Measurements from ENCODE around the gene GPR156.
"Not testable (repeated sequence)": the region's sequence is repeated elsewhere in the genome, so short reads cannot be mapped to it uniquely, and the experiment has no call there.

Gene GPR156

GRCh38 chr3:120227710-120228347, 57.2 kb downstream of the GPR156 start:
- DNase-seq (ENCODE audit: low read depth in 1 of 2, low spot score in 1 of 2), result no peak
- H3K27me3 ChIP-seq (ENCODE audit: insufficient read depth, poor library complexity, severe bottlenecking), result no peaks in the 10 kb centered on the region
- no peak overlapping the region for H3K4me3 ChIP-seq (replicated peaks; ENCODE audit: insufficient read depth, low read length)
- no peak for TF ChIP-seq REST (IDR thresholded peaks at IDR 0.05; ENCODE audit: insufficient replicate concordance, low read depth)
- TF ChIP-seq CTCF (IDR thresholded peaks at IDR 0.05; ENCODE audit: insufficient read depth, low read length), result no peak
- H3K27ac ChIP-seq (replicated peaks), result no peak overlapping the region

- no peaks in the 10 kb centered on the region for H3K27me3 ChIP-seq (ENCODE audit: insufficient read depth, poor library complexity, severe bottlenecking)
- no peak for TF ChIP-seq REST (IDR thresholded peaks at IDR 0.05; ENCODE audit: insufficient replicate concordance, low read depth)
- no peak for TF ChIP-seq CTCF (IDR thresholded peaks at IDR 0.05; ENCODE audit: insufficient read depth, low read length)
- TF ChIP-seq SPI1 (IDR thresholded peaks at IDR 0.05; ENCODE audit: borderline replicate concordance, low read depth), result no peak
- TF ChIP-seq POLR2AphosphoS5 (IDR thresholded peaks at IDR 0.05; ENCODE audit: low read depth), result no peak
- no peak for TF ChIP-seq GABPA (IDR thresholded peaks at IDR 0.05; ENCODE audit: low read depth)
- DNase-seq (ENCODE audit: low read depth in 1 of 2, low spot score in 1 of 2), result no peak
- H3K4me3 ChIP-seq (replicated peaks; ENCODE audit: insufficient read depth, low read length), result no peak overlapping the region
- no peak overlapping the region for H3K27ac ChIP-seq (replicated peaks)
Observed at GRCh38 chr3:120224237-120224636, 60.8 kb downstream of the GPR156 start.

- TF ChIP-seq POLR2AphosphoS5 (IDR thresholded peaks at IDR 0.05; ENCODE audit: low read depth) (no peak), SPI1 (IDR thresholded peaks at IDR 0.05; ENCODE audit: borderline replicate concordance, low read depth) (no peak), REST (IDR thresholded peaks at IDR 0.05; ENCODE audit: insufficient replicate concordance, low read depth) (no peak), GABPA (IDR thresholded peaks at IDR 0.05; ENCODE audit: low read depth) (no peak), CTCF (IDR thresholded peaks at IDR 0.05; ENCODE audit: insufficient read depth, low read length) (no peak)
- Histone ChIP-seq H3K27me3 (ENCODE audit: insufficient read depth, poor library complexity, severe bottlenecking) (no peaks in the 10 kb centered on the region), H3K4me3 (replicated peaks; ENCODE audit: insufficient read depth, low read length) (no peak overlapping the region), H3K27ac (replicated peaks) (no peak overlapping the region)
- no peak for DNase-seq (ENCODE audit: low read depth in 1 of 2, low spot score in 1 of 2)
Observed at GRCh38 chr3:120218981-120219380, 66.0 kb downstream of the GPR156 start.

- not testable (repeated sequence) for H3K27ac ChIP-seq (replicated peaks); H3K27me3 ChIP-seq (ENCODE audit: insufficient read depth, poor library complexity, severe bottlenecking); H3K4me3 ChIP-seq (replicated peaks; ENCODE audit: insufficient read depth, low read length); DNase-seq (ENCODE audit: low read depth in 1 of 2, low spot score in 1 of 2)
Observed at GRCh38 chr3:120216633-120217032, 68.4 kb downstream of the GPR156 start.
